Measurements from ENCODE around the gene TMSB10. TPM values are rescaled to one million over a fixed set of nuclear protein-coding genes. Genes with fewer than 3 reads are reported as not detected.

Gene TMSB10
- total and polyA plus RNA-seq, 2 of the 13 experiments (the other 11 are each of a cell fraction or from before 2014, with no cell fraction given): 665 to 708 TPM

DNA sequence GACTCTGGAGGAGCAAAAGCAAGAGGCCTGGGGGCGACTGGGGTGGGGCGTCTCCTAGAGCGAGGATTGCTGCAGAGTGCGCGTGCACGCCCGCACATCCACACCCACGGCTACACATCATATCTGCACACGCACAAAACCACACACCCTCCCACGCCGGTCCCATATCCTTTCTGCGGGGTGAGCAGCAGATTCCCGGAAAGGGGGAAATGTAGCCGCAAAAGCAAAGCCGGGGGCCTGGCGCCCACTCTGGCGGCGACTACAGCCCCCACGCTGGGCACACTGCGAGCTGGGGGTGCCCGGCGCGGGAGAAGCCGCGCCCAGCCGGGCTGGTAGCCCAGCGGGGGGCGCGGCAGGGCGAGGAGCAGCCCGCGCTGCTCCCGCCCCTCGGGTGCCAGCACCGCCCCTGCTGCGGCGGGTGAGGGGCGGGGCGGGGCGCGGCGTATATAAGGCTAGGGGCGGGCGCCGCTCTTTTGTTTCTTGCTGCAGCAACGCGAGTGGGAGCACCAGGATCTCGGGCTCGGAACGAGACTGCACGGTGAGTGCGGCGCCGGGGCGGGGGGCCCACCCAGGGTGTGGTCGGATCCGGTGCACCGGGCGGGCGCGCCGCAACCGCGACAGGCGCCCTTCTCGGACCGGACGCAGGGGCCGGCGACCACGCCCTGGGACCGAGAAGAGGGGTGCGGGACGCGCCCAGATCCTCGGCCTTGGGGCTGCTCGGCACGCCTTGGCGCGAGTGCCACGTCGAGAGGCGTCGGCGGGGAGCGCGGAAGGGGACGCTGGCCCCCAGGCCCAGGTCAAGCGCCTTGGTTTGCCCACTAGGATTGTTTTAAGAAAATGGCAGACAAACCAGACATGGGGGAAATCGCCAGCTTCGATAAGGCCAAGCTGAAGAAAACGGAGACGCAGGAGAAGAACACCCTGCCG is at the start of gene TMSB10 (continued):
- no peak for TF ChIP-seq SMAD9 (CRISPR knock-in tag; IDR thresholded peaks at IDR 0.05)
- no peak for TF ChIP-seq ZNF484 (CRISPR knock-in tag; IDR thresholded peaks at IDR 0.05; ENCODE audit: borderline replicate concordance, low read depth)
- TF ChIP-seq XRCC5 (optimal IDR thresholded peaks at IDR 0.05; ENCODE audit: low read length): no peak
- 0 out of 2 replicates have a peak, but pooled peaks have one; percentile 39 for TF ChIP-seq ZNF17 (CRISPR knock-in tag; IDR thresholded peaks at IDR 0.05)
- TF ChIP-seq, protein P1, sequence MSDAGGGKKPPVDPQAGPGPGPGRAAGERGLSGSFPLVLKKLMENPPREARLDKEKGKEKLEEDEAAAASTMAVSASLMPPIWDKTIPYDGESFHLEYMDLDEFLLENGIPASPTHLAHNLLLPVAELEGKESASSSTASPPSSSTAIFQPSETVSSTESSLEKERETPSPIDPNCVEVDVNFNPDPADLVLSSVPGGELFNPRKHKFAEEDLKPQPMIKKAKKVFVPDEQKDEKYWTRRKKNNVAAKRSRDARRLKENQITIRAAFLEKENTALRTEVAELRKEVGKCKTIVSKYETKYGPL (CRISPR knock-in tag; IDR thresholded peaks at IDR 0.05): peak; percentile 76; the same call in 1 of the 2 replicates
- TF ChIP-seq, protein P2, sequence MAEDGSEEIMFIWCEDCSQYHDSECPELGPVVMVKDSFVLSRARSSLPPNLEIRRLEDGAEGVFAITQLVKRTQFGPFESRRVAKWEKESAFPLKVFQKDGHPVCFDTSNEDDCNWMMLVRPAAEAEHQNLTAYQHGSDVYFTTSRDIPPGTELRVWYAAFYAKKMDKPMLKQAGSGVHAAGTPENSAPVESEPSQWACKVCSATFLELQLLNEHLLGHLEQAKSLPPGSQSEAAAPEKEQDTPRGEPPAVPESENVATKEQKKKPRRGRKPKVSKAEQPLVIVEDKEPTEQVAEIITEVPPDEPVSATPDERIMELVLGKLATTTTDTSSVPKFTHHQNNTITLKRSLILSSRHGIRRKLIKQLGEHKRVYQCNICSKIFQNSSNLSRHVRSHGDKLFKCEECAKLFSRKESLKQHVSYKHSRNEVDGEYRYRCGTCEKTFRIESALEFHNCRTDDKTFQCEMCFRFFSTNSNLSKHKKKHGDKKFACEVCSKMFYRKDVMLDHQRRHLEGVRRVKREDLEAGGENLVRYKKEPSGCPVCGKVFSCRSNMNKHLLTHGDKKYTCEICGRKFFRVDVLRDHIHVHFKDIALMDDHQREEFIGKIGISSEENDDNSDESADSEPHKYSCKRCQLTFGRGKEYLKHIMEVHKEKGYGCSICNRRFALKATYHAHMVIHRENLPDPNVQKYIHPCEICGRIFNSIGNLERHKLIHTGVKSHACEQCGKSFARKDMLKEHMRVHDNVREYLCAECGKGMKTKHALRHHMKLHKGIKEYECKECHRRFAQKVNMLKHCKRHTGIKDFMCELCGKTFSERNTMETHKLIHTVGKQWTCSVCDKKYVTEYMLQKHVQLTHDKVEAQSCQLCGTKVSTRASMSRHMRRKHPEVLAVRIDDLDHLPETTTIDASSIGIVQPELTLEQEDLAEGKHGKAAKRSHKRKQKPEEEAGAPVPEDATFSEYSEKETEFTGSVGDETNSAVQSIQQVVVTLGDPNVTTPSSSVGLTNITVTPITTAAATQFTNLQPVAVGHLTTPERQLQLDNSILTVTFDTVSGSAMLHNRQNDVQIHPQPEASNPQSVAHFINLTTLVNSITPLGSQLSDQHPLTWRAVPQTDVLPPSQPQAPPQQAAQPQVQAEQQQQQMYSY (CRISPR knock-in tag; IDR thresholded peaks at IDR 0.05): peak; percentile 50; the same call in 1 of the 2 replicates
- no peak for TF ChIP-seq ZNF670 (CRISPR knock-in tag; IDR thresholded peaks at IDR 0.05; ENCODE audit: borderline replicate concordance)
- TF ChIP-seq ASH2L (IDR thresholded peaks at IDR 0.05; ENCODE audit: insufficient read length, low read depth, low read length): peak; percentile 81
- no peak for TF ChIP-seq ZNF577 (CRISPR knock-in tag; IDR thresholded peaks at IDR 0.05; ENCODE audit: borderline replicate concordance, low read depth)
- TF ChIP-seq, protein P3, sequence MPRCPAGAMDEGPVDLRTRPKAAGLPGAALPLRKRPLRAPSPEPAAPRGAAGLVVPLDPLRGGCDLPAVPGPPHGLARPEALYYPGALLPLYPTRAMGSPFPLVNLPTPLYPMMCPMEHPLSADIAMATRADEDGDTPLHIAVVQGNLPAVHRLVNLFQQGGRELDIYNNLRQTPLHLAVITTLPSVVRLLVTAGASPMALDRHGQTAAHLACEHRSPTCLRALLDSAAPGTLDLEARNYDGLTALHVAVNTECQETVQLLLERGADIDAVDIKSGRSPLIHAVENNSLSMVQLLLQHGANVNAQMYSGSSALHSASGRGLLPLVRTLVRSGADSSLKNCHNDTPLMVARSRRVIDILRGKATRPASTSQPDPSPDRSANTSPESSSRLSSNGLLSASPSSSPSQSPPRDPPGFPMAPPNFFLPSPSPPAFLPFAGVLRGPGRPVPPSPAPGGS (CRISPR knock-in tag; IDR thresholded peaks at IDR 0.05): peak; percentile 93; the same call in 1 of the 2 replicates
- TF ChIP-seq ZNF749 (CRISPR knock-in tag; IDR thresholded peaks at IDR 0.05; ENCODE audit: borderline replicate concordance): no peak; the same call in 1 of the 2 replicates
- TF ChIP-seq ZNF331 (CRISPR knock-in tag; IDR thresholded peaks at IDR 0.05): peak; percentile 72; the same call in 1 of the 2 replicates
- peak; percentile 95 for TF ChIP-seq SRY (CRISPR knock-in tag; IDR thresholded peaks at IDR 0.05)
- TF ChIP-seq SRF (IDR thresholded peaks at IDR 0.05; ENCODE audit: low read depth, low read length): no peak
- TF ChIP-seq ZSCAN20 (CRISPR knock-in tag; IDR thresholded peaks at IDR 0.05; ENCODE audit: borderline replicate concordance): peak; percentile 97
- TF ChIP-seq ZNF569 (CRISPR knock-in tag; IDR thresholded peaks at IDR 0.05; ENCODE audit: borderline replicate concordance): no peak
- TF ChIP-seq KDM3A (CRISPR knock-in tag; IDR thresholded peaks at IDR 0.05; ENCODE audit: low read depth): no peak
- TF ChIP-seq ZNF552 (CRISPR knock-in tag; IDR thresholded peaks at IDR 0.05; ENCODE audit: borderline replicate concordance): peak; percentile 49
- TF ChIP-seq, protein P4, sequence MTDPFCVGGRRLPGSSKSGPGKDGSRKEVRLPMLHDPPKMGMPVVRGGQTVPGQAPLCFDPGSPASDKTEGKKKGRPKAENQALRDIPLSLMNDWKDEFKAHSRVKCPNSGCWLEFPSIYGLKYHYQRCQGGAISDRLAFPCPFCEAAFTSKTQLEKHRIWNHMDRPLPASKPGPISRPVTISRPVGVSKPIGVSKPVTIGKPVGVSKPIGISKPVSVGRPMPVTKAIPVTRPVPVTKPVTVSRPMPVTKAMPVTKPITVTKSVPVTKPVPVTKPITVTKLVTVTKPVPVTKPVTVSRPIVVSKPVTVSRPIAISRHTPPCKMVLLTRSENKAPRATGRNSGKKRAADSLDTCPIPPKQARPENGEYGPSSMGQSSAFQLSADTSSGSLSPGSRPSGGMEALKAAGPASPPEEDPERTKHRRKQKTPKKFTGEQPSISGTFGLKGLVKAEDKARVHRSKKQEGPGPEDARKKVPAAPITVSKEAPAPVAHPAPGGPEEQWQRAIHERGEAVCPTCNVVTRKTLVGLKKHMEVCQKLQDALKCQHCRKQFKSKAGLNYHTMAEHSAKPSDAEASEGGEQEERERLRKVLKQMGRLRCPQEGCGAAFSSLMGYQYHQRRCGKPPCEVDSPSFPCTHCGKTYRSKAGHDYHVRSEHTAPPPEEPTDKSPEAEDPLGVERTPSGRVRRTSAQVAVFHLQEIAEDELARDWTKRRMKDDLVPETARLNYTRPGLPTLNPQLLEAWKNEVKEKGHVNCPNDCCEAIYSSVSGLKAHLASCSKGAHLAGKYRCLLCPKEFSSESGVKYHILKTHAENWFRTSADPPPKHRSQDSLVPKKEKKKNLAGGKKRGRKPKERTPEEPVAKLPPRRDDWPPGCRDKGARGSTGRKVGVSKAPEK (CRISPR knock-in tag; IDR thresholded peaks at IDR 0.05; ENCODE audit: borderline replicate concordance): no peak

All from HepG2 (cell line).